ENCODE measurements around the gene NLRP11. TPM values are rescaled to one million over a fixed set of nuclear protein-coding genes. Genes with fewer than 3 reads are reported as not detected.

Gene NLRP11
- total RNA-seq, 1 experiment from 2014 or later: not detected

DNA sequence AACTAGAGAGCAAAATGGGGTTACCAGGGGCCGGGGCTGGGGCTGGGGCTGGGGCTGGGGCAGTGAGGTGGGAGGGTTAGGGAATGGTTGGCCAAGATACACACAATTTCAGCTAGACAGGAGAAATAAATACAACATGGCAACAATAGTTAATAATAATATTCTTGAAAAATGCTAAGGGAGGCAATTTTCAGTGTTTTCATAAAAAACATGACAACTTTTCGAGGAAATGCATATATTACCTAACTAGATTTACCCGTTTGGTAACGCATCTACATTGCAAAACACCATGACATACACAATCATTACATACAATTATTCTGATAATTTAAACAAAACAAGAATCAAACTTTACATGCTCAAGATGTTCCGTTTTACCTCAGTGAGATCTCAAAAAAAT lies 50.7 kb downstream of the NLRP11 start:
- H3K9me3 ChIP-seq (ENCODE audit: control insufficient read depth, low read depth, low read length): peaks cover 82% of the 10 kb centered on the region
- Mint-ChIP-seq H3K27me3 (ENCODE audit: low read depth) (no peaks in the 10 kb centered on the region), H3K9me3 (peaks cover 94 to 97% of the 10 kb centered on the region in 2 experiments), H3K4me3 (no peak overlapping the region), H3K27ac (no peak overlapping the region), H3K36me3 (ENCODE audit: insufficient read depth in 1 of 3, low read depth in 3 of 3) (peaks cover 10 to 35% (median 12%) of the 10 kb centered on the region in 3 experiments; a peak in 5 of 7 replicates), H3K4me1 (no peaks in the 10 kb centered on the region)
- H3K79me1 ChIP-seq (ENCODE audit: insufficient read depth, low read depth, low read length, poor library complexity, severe bottlenecking): no peaks in the 10 kb centered on the region
- H3K27ac ChIP-seq (ENCODE audit: insufficient read length, low read depth, low read length): no peak overlapping the region
- H3K23ac ChIP-seq (ENCODE audit: insufficient read length, low read depth, low read length): no peak overlapping the region
- no peak overlapping the region for H3K4ac ChIP-seq (ENCODE audit: low read depth, low read length)
- no peaks in the 10 kb centered on the region for H3K23me2 ChIP-seq (ENCODE audit: insufficient read length, low read depth, low read length, poor library complexity, severe bottlenecking)
- H3K4me2 ChIP-seq (ENCODE audit: insufficient read depth, insufficient read length, low read length): no peak overlapping the region
- no peaks in the 10 kb centered on the region for H4K20me1 ChIP-seq (ENCODE audit: control insufficient read depth, insufficient read depth, insufficient read length)
- no peak overlapping the region for H4K8ac ChIP-seq (replicated peaks; ENCODE audit: insufficient read length, low read depth, low read length)
- H3K9ac ChIP-seq (ENCODE audit: extremely low read depth, insufficient read length, low read length): no peak overlapping the region
- no CpG with 5 or more reads among the region's 5 CpGs for WGBS (ENCODE audit: extremely low coverage, insufficient read length, low lambda C conversion rate)
- H3K56ac ChIP-seq (ENCODE audit: insufficient read length, low read depth, low read length): no peak overlapping the region
- H2BK5ac ChIP-seq (ENCODE audit: insufficient read length, low read length): no peak overlapping the region
- no peak overlapping the region for H3K18ac ChIP-seq (ENCODE audit: insufficient read length, low read depth, low read length)
- TF ChIP-seq, protein P1, sequence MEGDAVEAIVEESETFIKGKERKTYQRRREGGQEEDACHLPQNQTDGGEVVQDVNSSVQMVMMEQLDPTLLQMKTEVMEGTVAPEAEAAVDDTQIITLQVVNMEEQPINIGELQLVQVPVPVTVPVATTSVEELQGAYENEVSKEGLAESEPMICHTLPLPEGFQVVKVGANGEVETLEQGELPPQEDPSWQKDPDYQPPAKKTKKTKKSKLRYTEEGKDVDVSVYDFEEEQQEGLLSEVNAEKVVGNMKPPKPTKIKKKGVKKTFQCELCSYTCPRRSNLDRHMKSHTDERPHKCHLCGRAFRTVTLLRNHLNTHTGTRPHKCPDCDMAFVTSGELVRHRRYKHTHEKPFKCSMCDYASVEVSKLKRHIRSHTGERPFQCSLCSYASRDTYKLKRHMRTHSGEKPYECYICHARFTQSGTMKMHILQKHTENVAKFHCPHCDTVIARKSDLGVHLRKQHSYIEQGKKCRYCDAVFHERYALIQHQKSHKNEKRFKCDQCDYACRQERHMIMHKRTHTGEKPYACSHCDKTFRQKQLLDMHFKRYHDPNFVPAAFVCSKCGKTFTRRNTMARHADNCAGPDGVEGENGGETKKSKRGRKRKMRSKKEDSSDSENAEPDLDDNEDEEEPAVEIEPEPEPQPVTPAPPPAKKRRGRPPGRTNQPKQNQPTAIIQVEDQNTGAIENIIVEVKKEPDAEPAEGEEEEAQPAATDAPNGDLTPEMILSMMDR (conservative IDR thresholded peaks at IDR 0.05): no peak
- no peak overlapping the region for H4K5ac ChIP-seq (ENCODE audit: insufficient read length, low read depth, low read length)
- H3K4me1 ChIP-seq (ENCODE audit: insufficient read depth, low read length): no peaks in the 10 kb centered on the region
- H2BK120ac ChIP-seq (ENCODE audit: low read depth, low read length, poor library complexity, severe bottlenecking): no peak overlapping the region
- no peak overlapping the region for H3T11ph ChIP-seq (ENCODE audit: low read length)
- H3K79me2 ChIP-seq (ENCODE audit: insufficient read depth, low read length): no peaks in the 10 kb centered on the region
- DNase-seq: no peak
- H2BK15ac ChIP-seq (ENCODE audit: low read depth, low read length): no peak overlapping the region
- no peak overlapping the region for H2BK20ac ChIP-seq (ENCODE audit: low read depth, low read length, poor library complexity, severe bottlenecking)
- no peak overlapping the region for H2BK12ac ChIP-seq (ENCODE audit: insufficient read length, low read depth, low read length)
- H2AK5ac ChIP-seq (ENCODE audit: insufficient read length, low read length): no peak overlapping the region
- H2AFZ ChIP-seq (ENCODE audit: low read length): no peak overlapping the region
- H4K91ac ChIP-seq (ENCODE audit: insufficient read length, low read depth, low read length): no peak overlapping the region
- H3K27me3 ChIP-seq (ENCODE audit: insufficient read depth, low read length): no peaks in the 10 kb centered on the region
- no peak overlapping the region for H3K14ac ChIP-seq (ENCODE audit: insufficient read depth, low read length)

Measured in H9 (cell line).